ENCODE results near the gene TMED6.

The TMED6 gene

GRCh38 chr16:69384974-69385373, 33.4 kb upstream of the TMED6 start:
- 10% methylated on average over 6 of the region's 6 CpGs for WGBS
- Histone ChIP-seq H2BK15ac (ENCODE audit: low read depth, poor library complexity, severe bottlenecking) (no peak overlapping the region), H3K4me1 (ENCODE audit: control insufficient read depth, insufficient read depth, low read depth, low read length) (no peaks in the 10 kb centered on the region), H2AFZ (ENCODE audit: low read depth, low read length) (no peak overlapping the region), H3K23ac (ENCODE audit: low read length in 2 of 2) (no peak overlapping the region), H3K9me3 (ENCODE audit: control insufficient read depth, low read length) (no peaks in the 10 kb centered on the region), H3K9ac (ENCODE audit: low read length) (peak overlapping the region; percentile 93), H2AK5ac (ENCODE audit: low read length, severe bottlenecking) (no peak overlapping the region), H3K14ac (ENCODE audit: low read length in 2 of 2) (no peak overlapping the region), H2BK5ac (ENCODE audit: low read depth, low read length, poor library complexity, severe bottlenecking) (no peak overlapping the region), H3K4ac (ENCODE audit: low read depth in 1 of 2, low read length in 2 of 2) (no peak overlapping the region), H3K27me3 (ENCODE audit: control insufficient read depth in 1 of 2, insufficient read depth in 1 of 2, low read length in 2 of 2) (no peaks in the 10 kb centered on the region), H2BK12ac (ENCODE audit: low read length in 2 of 2) (no peak overlapping the region), H3K4me3 (ENCODE audit: insufficient read depth in 1 of 2, low read depth in 1 of 2, low read length in 2 of 2) (peak overlapping the region; percentile 88 to 90), H4K8ac (ENCODE audit: low read length) (no peak overlapping the region), H3K4me2 (ENCODE audit: low read length, poor library complexity, severe bottlenecking) (peak overlapping the region; percentile 80), H3K79me1 (replicated peaks; ENCODE audit: low read length, poor library complexity, severe bottlenecking) (peaks cover 6% of the 10 kb centered on the region), H3K27ac (ENCODE audit: low read length, poor library complexity, severe bottlenecking) (peak overlapping the region; percentile 38), H3K36me3 (ENCODE audit: control insufficient read depth in 1 of 2, insufficient read depth in 2 of 2, low read depth in 1 of 2, low read length in 2 of 2) (peaks cover 9 to 42% of the 10 kb centered on the region in 2 experiments), H2BK120ac (ENCODE audit: low read depth, low read length) (no peak overlapping the region), H3K18ac (ENCODE audit: low read depth in 1 of 2, low read length in 2 of 2) (no peak overlapping the region), H4K91ac (ENCODE audit: low read length) (no peak overlapping the region)
- DNase-seq = no peak

DNA sequence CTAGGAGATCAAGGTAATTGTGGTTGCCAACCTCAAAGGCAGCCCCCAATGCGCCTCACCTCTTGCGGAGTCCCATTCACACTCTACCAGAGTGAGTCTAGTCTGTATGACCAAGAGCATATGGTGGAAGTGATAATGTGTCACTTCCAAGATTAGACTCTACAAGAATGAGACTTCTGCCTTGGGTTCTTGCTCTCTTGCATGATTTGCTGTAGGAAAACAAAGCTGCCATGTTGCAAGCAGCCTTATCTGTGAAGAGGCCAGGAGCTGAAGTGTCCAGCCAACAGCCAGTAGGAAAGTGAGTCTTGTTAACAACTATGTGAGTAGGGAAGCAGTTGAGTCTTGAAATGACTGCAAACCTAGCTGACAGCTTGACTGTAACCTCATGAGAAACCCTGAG, 30.8 kb upstream of the TMED6 start:
- Histone ChIP-seq H4K8ac (ENCODE audit: low read length) (no peak overlapping the region), H2AK5ac (ENCODE audit: low read length, severe bottlenecking) (no peak overlapping the region), H2BK120ac (ENCODE audit: low read depth, low read length) (no peak overlapping the region), H3K27ac (ENCODE audit: low read length, poor library complexity, severe bottlenecking) (no peak overlapping the region), H2BK5ac (ENCODE audit: low read depth, low read length, poor library complexity, severe bottlenecking) (no peak overlapping the region), H4K91ac (ENCODE audit: low read length) (no peak overlapping the region), H2BK15ac (ENCODE audit: low read depth, poor library complexity, severe bottlenecking) (no peak overlapping the region), H3K9ac (ENCODE audit: low read length) (no peak overlapping the region), H2BK12ac (ENCODE audit: low read length in 2 of 2) (no peak overlapping the region), H3K4me3 (ENCODE audit: insufficient read depth in 1 of 2, low read depth in 1 of 2, low read length in 2 of 2) (no peak overlapping the region), H3K27me3 (ENCODE audit: control insufficient read depth in 1 of 2, insufficient read depth in 1 of 2, low read length in 2 of 2) (no peaks in the 10 kb centered on the region), H3K9me3 (ENCODE audit: control insufficient read depth, low read length) (no peaks in the 10 kb centered on the region), H3K79me1 (replicated peaks; ENCODE audit: low read length, poor library complexity, severe bottlenecking) (peaks cover 12% of the 10 kb centered on the region), H3K4me2 (ENCODE audit: low read length, poor library complexity, severe bottlenecking) (no peak overlapping the region), H3K4me1 (ENCODE audit: control insufficient read depth, insufficient read depth, low read depth, low read length) (no peaks in the 10 kb centered on the region), H3K23ac (ENCODE audit: low read length in 2 of 2) (no peak overlapping the region), H3K14ac (ENCODE audit: low read length in 2 of 2) (no peak overlapping the region), H3K36me3 (ENCODE audit: control insufficient read depth in 1 of 2, insufficient read depth in 2 of 2, low read depth in 1 of 2, low read length in 2 of 2) (peaks cover 17 to 67% of the 10 kb centered on the region in 2 experiments), H2AFZ (ENCODE audit: low read depth, low read length) (no peak overlapping the region), H3K18ac (ENCODE audit: low read depth in 1 of 2, low read length in 2 of 2) (no peak overlapping the region), H3K4ac (ENCODE audit: low read depth in 1 of 2, low read length in 2 of 2) (no peak overlapping the region)
- 100% methylated on average over 2 of the region's 2 CpGs for WGBS
- no peak for DNase-seq

DNA sequence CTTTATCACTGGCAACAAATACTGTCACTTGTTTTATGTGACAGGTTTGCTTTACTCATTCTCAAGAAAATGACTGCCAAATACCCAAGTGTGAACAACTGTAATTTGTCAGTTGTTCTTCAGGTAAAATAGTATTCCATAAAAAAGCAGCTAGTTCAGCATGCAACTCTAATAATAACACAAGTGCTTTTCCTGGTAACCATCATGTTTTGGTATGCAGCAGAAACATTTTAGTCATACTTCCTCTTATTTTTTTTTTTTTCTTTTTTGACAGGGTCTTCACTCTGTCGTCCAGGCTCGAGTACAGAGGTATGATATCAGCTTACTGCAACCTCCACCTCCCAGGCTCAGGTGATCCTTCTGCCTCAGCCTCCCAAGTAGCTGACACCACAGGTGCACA, 29.6 kb upstream of the TMED6 start:
- Histone ChIP-seq H4K8ac (ENCODE audit: low read length) (no peak overlapping the region), H3K27ac (ENCODE audit: low read length, poor library complexity, severe bottlenecking) (no peak overlapping the region), H2BK5ac (ENCODE audit: low read depth, low read length, poor library complexity, severe bottlenecking) (no peak overlapping the region), H4K91ac (ENCODE audit: low read length) (no peak overlapping the region), H2BK120ac (ENCODE audit: low read depth, low read length) (no peak overlapping the region), H3K4me2 (ENCODE audit: low read length, poor library complexity, severe bottlenecking) (no peak overlapping the region), H3K18ac (ENCODE audit: low read depth in 1 of 2, low read length in 2 of 2) (no peak overlapping the region), H2BK15ac (ENCODE audit: low read depth, poor library complexity, severe bottlenecking) (no peak overlapping the region), H3K79me1 (replicated peaks; ENCODE audit: low read length, poor library complexity, severe bottlenecking) (peaks cover 17% of the 10 kb centered on the region), H2AFZ (ENCODE audit: low read depth, low read length) (no peak overlapping the region), H3K4me3 (ENCODE audit: insufficient read depth in 1 of 2, low read depth in 1 of 2, low read length in 2 of 2) (no peak overlapping the region), H3K36me3 (ENCODE audit: control insufficient read depth in 1 of 2, insufficient read depth in 2 of 2, low read depth in 1 of 2, low read length in 2 of 2) (peaks cover 17 to 68% of the 10 kb centered on the region in 2 experiments), H3K9ac (ENCODE audit: low read length) (no peak overlapping the region), H3K4ac (ENCODE audit: low read depth in 1 of 2, low read length in 2 of 2) (no peak overlapping the region), H3K23ac (ENCODE audit: low read length in 2 of 2) (no peak overlapping the region), H3K4me1 (ENCODE audit: control insufficient read depth, insufficient read depth, low read depth, low read length) (no peaks in the 10 kb centered on the region), H3K14ac (ENCODE audit: low read length in 2 of 2) (no peak overlapping the region), H2BK12ac (ENCODE audit: low read length in 2 of 2) (no peak overlapping the region), H2AK5ac (ENCODE audit: low read length, severe bottlenecking) (no peak overlapping the region), H3K27me3 (ENCODE audit: control insufficient read depth in 1 of 2, insufficient read depth in 1 of 2, low read length in 2 of 2) (no peaks in the 10 kb centered on the region), H3K9me3 (ENCODE audit: control insufficient read depth, low read length) (no peaks in the 10 kb centered on the region)
- DNase-seq = no peak
- 80% methylated on average over 2 of the region's 2 CpGs for WGBS

GRCh38 chr16:69378760-69379159, 27.2 kb upstream of the TMED6 start:
- Histone ChIP-seq H2BK5ac (ENCODE audit: low read depth, low read length, poor library complexity, severe bottlenecking) (no peak overlapping the region), H3K14ac (ENCODE audit: low read length in 2 of 2) (no peak overlapping the region), H3K18ac (ENCODE audit: low read depth in 1 of 2, low read length in 2 of 2) (no peak overlapping the region), H2BK12ac (ENCODE audit: low read length in 2 of 2) (no peak overlapping the region), H3K9me3 (ENCODE audit: control insufficient read depth, low read length) (no peaks in the 10 kb centered on the region), H2AFZ (ENCODE audit: low read depth, low read length) (no peak overlapping the region), H2BK120ac (ENCODE audit: low read depth, low read length) (no peak overlapping the region), H3K4me1 (ENCODE audit: control insufficient read depth, insufficient read depth, low read depth, low read length) (no peaks in the 10 kb centered on the region), H2BK15ac (ENCODE audit: low read depth, poor library complexity, severe bottlenecking) (no peak overlapping the region), H2AK5ac (ENCODE audit: low read length, severe bottlenecking) (no peak overlapping the region), H3K4me2 (ENCODE audit: low read length, poor library complexity, severe bottlenecking) (no peak overlapping the region), H3K23ac (ENCODE audit: low read length in 2 of 2) (no peak overlapping the region), H3K4me3 (ENCODE audit: insufficient read depth in 1 of 2, low read depth in 1 of 2, low read length in 2 of 2) (no peak overlapping the region), H3K4ac (ENCODE audit: low read depth in 1 of 2, low read length in 2 of 2) (no peak overlapping the region), H3K27me3 (ENCODE audit: control insufficient read depth in 1 of 2, insufficient read depth in 1 of 2, low read length in 2 of 2) (no peaks in the 10 kb centered on the region), H3K36me3 (ENCODE audit: control insufficient read depth in 1 of 2, insufficient read depth in 2 of 2, low read depth in 1 of 2, low read length in 2 of 2) (peaks cover 17 to 78% of the 10 kb centered on the region in 2 experiments), H3K9ac (ENCODE audit: low read length) (peak overlapping the region; percentile 6), H4K8ac (ENCODE audit: low read length) (no peak overlapping the region), H3K27ac (ENCODE audit: low read length, poor library complexity, severe bottlenecking) (no peak overlapping the region), H3K79me1 (replicated peaks; ENCODE audit: low read length, poor library complexity, severe bottlenecking) (peaks cover 21% of the 10 kb centered on the region), H4K91ac (ENCODE audit: low read length) (no peak overlapping the region)
- no peak for DNase-seq
- WGBS = 100% methylated on average over 1 of the region's 1 CpG
